HepG2 (cell line): ENCODE results near the gene GRK4. TPM values are rescaled to one million over a fixed set of nuclear protein-coding genes. Genes with fewer than 3 reads are reported as not detected.

Experiments
- ATAC-seq: fragments of 200-7000 bp; cut with Tn5 transposase; 3 replicates; pipeline ENCODE4 v1.9.1; 2020; ENCODE audit warnings: mild to moderate bottlenecking, moderate library complexity
- BruUV-seq: library from RNA; stranded (reverse); fragments of 400-500 nt; replicated peaks from 2 replicates; lab custom pipeline; 2021; lab: Mats Ljungman, UMichigan
- CTCF ChIA-PET: fragments of 300-600 bp; formaldehyde crosslinking; extraction: SDS; loops from one replicate; lab custom pipeline; 2021; ENCODE audit warnings: low total read pairs, inconsistent platforms, low intra/inter-chr PET ratio; lab: Yijun Ruan, JAX
- POLR2A ChIA-PET: fragments of 350-600 bp; sonication (Branson Sonifier 250); formaldehyde crosslinking; loops from one replicate; lab custom pipeline; 2020; ENCODE audit warnings: antibody characterized with exemption, inconsistent platforms; lab: Yijun Ruan, JAX
- DNase-seq: peaks from one replicate; pipeline ENCODE4 v3.0.0-alpha.2; 2015; ENCODE audit warnings: low spot score
- FAIRE-seq: peaks from 3 replicates; lab custom pipeline; 2011; peaks lifted over from hg19 to GRCh38; lab: Jason Lieb, UNC
- H2AFZ ChIP-seq: one replicate; pipeline ENCODE4 v1.6.1; 2011; ENCODE audit warnings: low read length, inconsistent platforms
- H3K27ac ChIP-seq: fragments of 300-600 bp; 3 replicates; pipeline ENCODE4 v1.8.0; 2011; ENCODE audit warnings: mixed run types, mild to moderate bottlenecking, mixed read lengths, low read length, inconsistent platforms; ENCODE audit not compliant: insufficient read depth; ENCODE audit errors: extremely low read length
- H3K27me3 ChIP-seq, 2 experiments: fragments of 200-600 bp in 1 of 2; 2 replicates in 1 of 2; 3 replicates in 1 of 2; pipeline versions ENCODE4 v1.6.0 to v1.8.0; 2011; ENCODE audit warnings: low read length in 2 of 2, mild to moderate bottlenecking in 2 of 2, moderate library complexity in 2 of 2, inconsistent platforms in 1 of 2; ENCODE audit not compliant: insufficient read depth in 2 of 2, control insufficient read depth in 1 of 2
- H3K36me3 ChIP-seq, 2 experiments: fragments of 200-600 bp in 1 of 2; replicated peaks in 1 of 2; 2 replicates in 1 of 2; 3 replicates in 1 of 2; pipeline versions ENCODE4 v1.5.1 to v1.8.0; 2011; ENCODE audit warnings: low read length in 2 of 2, inconsistent platforms in 1 of 2; ENCODE audit not compliant: insufficient read depth in 2 of 2, control insufficient read depth in 1 of 2
- H3K4me1 ChIP-seq: 2 replicates; pipeline ENCODE4 v1.5.1; 2012; ENCODE audit warnings: low read length, inconsistent platforms; ENCODE audit not compliant: insufficient read depth
- H3K4me2 ChIP-seq: 2 replicates; pipeline ENCODE4 v1.6.0; 2011; ENCODE audit warnings: low read depth, low read length, inconsistent platforms
- H3K4me3 ChIP-seq, 3 experiments: fragments of 200-600 bp in 1 of 3; sonication (generic), shearing (Covaris generic) in 1 of 3; replicated peaks in 1 of 3; 2 replicates each; pipeline ENCODE4 v1.5.1; 2011 to 2016; ENCODE audit warnings: low read length in 3 of 3, inconsistent platforms in 2 of 3, low read depth in 2 of 3, mild to moderate bottlenecking in 2 of 3, control low read depth in 1 of 3, mixed read lengths in 1 of 3; ENCODE audit not compliant: insufficient read depth in 1 of 3
- H3K79me2 ChIP-seq: one replicate; pipeline ENCODE4 v1.6.1; 2011; ENCODE audit warnings: low read length, inconsistent platforms; ENCODE audit not compliant: insufficient read depth
- H3K9ac ChIP-seq: 2 replicates; pipeline ENCODE4 v1.6.0; 2011; ENCODE audit warnings: mild to moderate bottlenecking, low read depth, low read length, inconsistent platforms; ENCODE audit not compliant: insufficient read depth
- H3K9me3 ChIP-seq: 2 replicates; pipeline ENCODE4 v1.5.1; 2012; ENCODE audit warnings: mild to moderate bottlenecking, low read length
- H4K20me1 ChIP-seq: 2 replicates; pipeline ENCODE4 v1.6.0; 2011; ENCODE audit warnings: inconsistent platforms, mild to moderate bottlenecking, low read length, moderate library complexity; ENCODE audit not compliant: insufficient read depth
- CBX5 ChIP-seq: sonication (generic); formaldehyde crosslinking; IDR thresholded peaks from 2 replicates; pipeline ENCODE4 v1.4.0; 2020; ENCODE audit warnings: missing genetic modification reagents, borderline replicate concordance
- CSRNP2 ChIP-seq: sonication (generic); formaldehyde crosslinking; conservative IDR thresholded peaks from 2 replicates; pipeline ENCODE4 v1.8.0; 2022; ENCODE audit warnings: low read depth, missing genetic modification reagents
- EZH2 ChIP-seq: conservative IDR thresholded peaks from 2 replicates; pipeline ENCODE4 v1.6.1; 2012; ENCODE audit warnings: mild to moderate bottlenecking, low read depth, low read length, moderate library complexity
- MAX ChIP-seq: IDR thresholded peaks from 2 replicates; pipeline ENCODE4 v1.6.1; 2012; ENCODE audit warnings: inconsistent platforms
- SYNCRIP ChIP-seq: fragments of 200-400 bp; formaldehyde crosslinking; IDR thresholded peaks from 2 replicates; pipeline ENCODE4 v1.6.1; 2018; ENCODE audit warnings: mild to moderate bottlenecking, low read depth, low read length; ENCODE audit not compliant: insufficient read depth
- ZNF142 ChIP-seq: sonication (generic); formaldehyde crosslinking; IDR thresholded peaks from 2 replicates; pipeline ENCODE4 v1.4.0; 2020; ENCODE audit warnings: missing genetic modification reagents
- ZNF577 ChIP-seq: sonication (generic); formaldehyde crosslinking; IDR thresholded peaks from 2 replicates; pipeline ENCODE4 v1.4.0; 2020; ENCODE audit warnings: mild to moderate bottlenecking, low read depth, missing genetic modification reagents, borderline replicate concordance
- ZNF691 ChIP-seq: sonication (generic); formaldehyde crosslinking; IDR thresholded peaks from 2 replicates; pipeline ENCODE4 v1.4.0; 2020; ENCODE audit warnings: missing genetic modification reagents, low read depth, mild to moderate bottlenecking, borderline replicate concordance
- ZNF768 ChIP-seq: sonication (generic); formaldehyde crosslinking; IDR thresholded peaks from 2 replicates; pipeline ENCODE4 v1.4.0; 2020; ENCODE audit warnings: missing genetic modification reagents
- WGBS: methylation state at CpG from one replicate; pipeline ENCODE4 v1.1.6; 2017; ENCODE audit warnings: low lambda C conversion rate; 5-methylcytosine and 5-hydroxymethylcytosine counted together
- in situ Hi-C: cut with HindIII; loops from 2 replicates; pipeline ENCODE4 v1.10.0; 2017; ENCODE audit warnings: low pct_unique_long_range_greater_than_20kb; ENCODE audit not compliant: extremely low pct_ligation_motif_present
- intact Hi-C: fragments of 100-400 bp; cut with micrococcal nuclease; formaldehyde crosslinking; loops from one replicate; pipeline ENCODE4 v1.10.0; 2022; ENCODE audit not compliant: unreplicated experiment
- polyA plus RNA-seq, 8 experiments: library from polyadenylated mRNA; depleted of rRNA in 3 of 8; stranded (reverse) in 7 of 8; unstranded in 1 of 8; fragments of >200 nt; fragmentation: Illumina TruSeq in 4 of 8; extraction: Trizol in 4 of 8; gene quantifications; 2 replicates each; pipeline versions ENCODE4 v1.2.1 to v1.2.3, GENCODE V29; 2011 to 2016; ENCODE audit warnings: low read depth in 4 of 8, missing spikeins in 1 of 8, mixed read lengths in 1 of 8; ENCODE audit not compliant: insufficient read depth in 1 of 8
- total RNA-seq, 5 experiments: library from RNA; depleted of rRNA; stranded (reverse); fragments of >200 nt; fragmentation: Illumina TruSeq; extraction: Trizol; gene quantifications; 2 replicates each; pipeline ENCODE4 v1.2.3, GENCODE V29; 2016; ENCODE audit warnings: low read depth in 1 of 5

The GRK4 gene
- total and polyA plus RNA-seq, 2 of the 13 experiments (the other 11 are each of a cell fraction or from before 2014, with no cell fraction given) = 1.8 to 2.0 TPM

- no TSS peak for BruUV-seq
- no peaks in the 10 kb centered on the region for H3K9me3 ChIP-seq
- H3K36me3 ChIP-seq = no peaks in the 10 kb centered on the region
- no peak overlapping the region for H3K9ac ChIP-seq
- no peak for TF ChIP-seq ZNF577
- no peak for TF ChIP-seq EZH2
- TF ChIP-seq ZNF768 (CRISPR knock-in tag) = no peak
- TF ChIP-seq SYNCRIP = no peak
- no peak for TF ChIP-seq ZNF691 (CRISPR knock-in tag)
- FAIRE-seq (no peak), DNase-seq (no peak), ATAC-seq (no peak)
- H3K27me3 ChIP-seq = 0 out of 5 replicates have a peak, but pooled peaks cover 0 to 2% of the 10 kb centered on the region in 2 experiments
- in situ Hi-C loops = no loop called here
- no peak overlapping the region for H3K4me3 ChIP-seq
- no peak overlapping the region for H3K4me2 ChIP-seq
- WGBS = 34% methylated on average over 5 of the region's 6 CpGs
- CTCF ChIA-PET = no interaction called here
- H3K4me1 ChIP-seq = peaks cover 17% of the 10 kb centered on the region
- no peaks in the 10 kb centered on the region for H3K79me2 ChIP-seq
- intact Hi-C loops = no loop called here
- H3K27ac ChIP-seq = no peak overlapping the region
- no peak overlapping the region for H2AFZ ChIP-seq
- POLR2A ChIA-PET = no interaction called here
- H4K20me1 ChIP-seq = no peaks in the 10 kb centered on the region
Measured at GRCh38 chr4:3067473-3068001, 104.2 kb downstream of the GRK4 start.

GRCh38 chr4:3069661-3070199, 106.4 kb downstream of the GRK4 start:
- no peaks in the 10 kb centered on the region for H4K20me1 ChIP-seq
- H3K4me2 ChIP-seq = no peak overlapping the region
- 0 out of 5 replicates have a peak, but pooled peaks cover 0 to 2% of the 10 kb centered on the region in 2 experiments for H3K27me3 ChIP-seq
- H3K27ac ChIP-seq = no peak overlapping the region
- intact Hi-C loops (no loop called here), in situ Hi-C loops (no loop called here)
- DNase-seq (no peak), FAIRE-seq (no peak), ATAC-seq (no peak)
- peaks cover 28% of the 10 kb centered on the region for H3K4me1 ChIP-seq
- ChIA-PET POLR2A (no interaction called here), CTCF (no interaction called here)
- H3K79me2 ChIP-seq = no peaks in the 10 kb centered on the region
- no peak overlapping the region for H3K9ac ChIP-seq
- no peaks in the 10 kb centered on the region for H3K9me3 ChIP-seq
- BruUV-seq = no TSS peak
- H3K4me3 ChIP-seq = no peak overlapping the region
- H3K36me3 ChIP-seq = no peaks in the 10 kb centered on the region
- WGBS = 76% methylated on average over 13 of the region's 16 CpGs
- H2AFZ ChIP-seq = no peak overlapping the region
- TF ChIP-seq ZNF142 (no peak), CSRNP2 (CRISPR knock-in tag) (no peak), CBX5 (CRISPR knock-in tag) (no peak), MAX (no peak)
